HCT116 (cell line): ENCODE measurements around the gene EHD1. TPM values are rescaled to one million over a fixed set of nuclear protein-coding genes. Genes with fewer than 3 reads are reported as not detected.

ENCODE experiments used
- ATAC-seq: fragments of 200-7000 bp; cut with Tn5 transposase; 2 replicates; pipeline ENCODE4 v1.9.1; 2020; ENCODE audit warnings: mild to moderate bottlenecking, moderate library complexity
- BruUV-seq: library from RNA; stranded (reverse); fragments of 400-500 nt; replicated peaks from 2 replicates; lab custom pipeline; 2021; lab: Mats Ljungman, UMichigan
- CTCF ChIA-PET: fragments of 300-600 bp; sonication (Branson Sonifier 250); formaldehyde crosslinking; loops from one replicate; lab custom pipeline; 2021; ENCODE audit warnings: antibody characterized with exemption; lab: Charles Lee
- POLR2A ChIA-PET: fragments of 300-600, 350-600 bp; sonication (Branson Sonifier 250); formaldehyde crosslinking; loops from one replicate; lab custom pipeline; 2021; ENCODE audit warnings: antibody characterized with exemption; lab: Charles Lee
- RAD21 ChIA-PET, 2 experiments: fragments of 300-600 bp; sonication (Branson Sonifier 250); formaldehyde crosslinking; loops; one replicate each; lab custom pipeline; 2023; ENCODE audit warnings: low total read pairs in 2 of 2; ENCODE audit not compliant: uncharacterized antibody in 2 of 2, unreplicated experiment in 2 of 2, low non-redundant PET in 1 of 2; lab: Charles Lee
- DNase-seq: peaks from one replicate; pipeline ENCODE4 v3.0.0-alpha.2; 2010; ENCODE audit warnings: low read depth, low spot score
- H2AFZ ChIP-seq: fragments of 200-600 bp; shearing (Covaris generic), sonication (generic); 2 replicates; pipeline ENCODE4 v1.6.1; 2017; ENCODE audit warnings: low read depth, mixed run types, mixed read lengths, antibody characterized with exemption, low read length; ENCODE audit not compliant: poor library complexity, severe bottlenecking
- H3K27ac ChIP-seq: 2 replicates; pipeline ENCODE4 v1.5.1; 2012; ENCODE audit warnings: low read depth, low read length
- H3K27me3 ChIP-seq: fragments of 200-600 bp; sonication (generic); 2 replicates; pipeline ENCODE4 v1.6.1; 2016; ENCODE audit warnings: mixed run types, low read length, mixed read lengths; ENCODE audit not compliant: insufficient read depth
- H3K36me3 ChIP-seq, 2 experiments: fragments of 200-500 bp in 1 of 2; fragments of 200-600 bp in 1 of 2; sonication (Bioruptor generic) in 1 of 2; sonication (generic) in 1 of 2; 2 replicates each; pipeline versions ENCODE4 v1.5.1 to v1.6.1; 2014 to 2016; ENCODE audit warnings: low read length in 2 of 2, inconsistent platforms in 1 of 2, mixed read lengths in 1 of 2, mixed run types in 1 of 2; ENCODE audit not compliant: insufficient read depth in 2 of 2, control insufficient read depth in 1 of 2
- H3K4me1 ChIP-seq, 2 experiments: fragments of 200-600 bp in 1 of 2; sonication (generic) in 1 of 2; 2 replicates each; pipeline versions ENCODE4 v1.5.1 to v1.6.1; 2012 to 2017; ENCODE audit warnings: low read length in 2 of 2, inconsistent platforms in 1 of 2, mild to moderate bottlenecking in 1 of 2, mixed read lengths in 1 of 2, mixed run types in 1 of 2, moderate library complexity in 1 of 2; ENCODE audit not compliant: insufficient read depth in 2 of 2, control insufficient read depth in 1 of 2
- H3K4me2 ChIP-seq: fragments of 200-600 bp; sonication (generic); 2 replicates; pipeline ENCODE4 v1.6.1; 2017; ENCODE audit warnings: mixed run types, low read length, mixed read lengths
- H3K4me3 ChIP-seq, 2 experiments: fragments of 200-600 bp in 1 of 2; sonication (generic) in 1 of 2; replicated peaks in 1 of 2; 2 replicates each; pipeline ENCODE4 v1.5.1; 2011 to 2016; ENCODE audit warnings: low read length in 2 of 2, control low read depth in 1 of 2, low read depth in 1 of 2, mild to moderate bottlenecking in 1 of 2, mixed read lengths in 1 of 2, mixed run types in 1 of 2
- H3K79me2 ChIP-seq: fragments of 200-600 bp; sonication (generic); 2 replicates; pipeline ENCODE4 v1.6.1; 2017; ENCODE audit warnings: mild to moderate bottlenecking, mixed run types, low read length, moderate library complexity, mixed read lengths; ENCODE audit not compliant: insufficient read depth
- H3K9ac ChIP-seq: fragments of 200-600 bp; sonication (generic); 2 replicates; pipeline ENCODE4 v1.6.1; 2016; ENCODE audit warnings: low read length, mixed read lengths
- H3K9me2 ChIP-seq: fragments of 200-600 bp; sonication (generic), shearing (Covaris generic); 2 replicates; pipeline ENCODE4 v1.6.1; 2017; ENCODE audit warnings: mixed run types, mild to moderate bottlenecking, moderate library complexity; ENCODE audit not compliant: insufficient read depth
- H3K9me3 ChIP-seq, 2 experiments: fragments of 200-500 bp in 1 of 2; fragments of 200-600 bp in 1 of 2; sonication (Bioruptor generic) in 1 of 2; sonication (generic) in 1 of 2; 2 replicates each; pipeline ENCODE4 v1.6.1; 2014 to 2017; ENCODE audit warnings: low read length in 2 of 2, mixed read lengths in 2 of 2, inconsistent platforms in 1 of 2, low read depth in 1 of 2, mild to moderate bottlenecking in 1 of 2, mixed run types in 1 of 2, moderate library complexity in 1 of 2; ENCODE audit not compliant: control insufficient read depth in 1 of 2, insufficient read depth in 1 of 2
- H4K20me1 ChIP-seq: fragments of 200-600 bp; sonication (generic), shearing (Covaris generic); 2 replicates; pipeline ENCODE4 v1.6.1; 2017; ENCODE audit warnings: mixed run types, mild to moderate bottlenecking, moderate library complexity; ENCODE audit not compliant: insufficient read depth
- CBX3 ChIP-seq: IDR thresholded peaks from 2 replicates; pipeline ENCODE4 v1.6.1; 2012; ENCODE audit warnings: low read depth
- EGR1 ChIP-seq: IDR thresholded peaks from 2 replicates; pipeline ENCODE4 v1.6.1; 2012; ENCODE audit warnings: low read depth
- ELF1 ChIP-seq: IDR thresholded peaks from 2 replicates; pipeline ENCODE4 v1.6.1; 2012; ENCODE audit warnings: low read depth, borderline replicate concordance
- JUND ChIP-seq: IDR thresholded peaks from 2 replicates; pipeline ENCODE4 v1.6.1; 2012
- POLR2A ChIP-seq: IDR thresholded peaks from 2 replicates; pipeline ENCODE4 v1.7.0; 2011; ENCODE audit warnings: borderline replicate concordance; ENCODE audit not compliant: insufficient read depth, insufficient read length; ENCODE audit errors: extremely low read depth
- SIN3A ChIP-seq: IDR thresholded peaks from 2 replicates; pipeline ENCODE4 v1.6.1; 2012; ENCODE audit warnings: low read depth
- SRF ChIP-seq: IDR thresholded peaks from 2 replicates; pipeline ENCODE4 v1.6.1; 2012; ENCODE audit warnings: low read depth
- TCF7L2 ChIP-seq: IDR thresholded peaks from 2 replicates; pipeline ENCODE4 v1.7.0; 2011; ENCODE audit warnings: borderline replicate concordance, inconsistent platforms; ENCODE audit not compliant: insufficient read depth, insufficient read length; ENCODE audit errors: extremely low read depth
- ZFX ChIP-seq: fragments of 450-650 bp; IDR thresholded peaks from 2 replicates; pipeline ENCODE4 v1.6.1; 2017
- intact Hi-C: fragments of 100-400 bp; cut with micrococcal nuclease; formaldehyde crosslinking; loops from 2 replicates; pipeline ENCODE4 v1.10.0; 2022
- total RNA-seq: library from RNA; stranded (reverse); gene quantifications from one replicate; pipeline ENCODE4 v1.2.1, GENCODE V29; 2021; ENCODE audit not compliant: unreplicated experiment
- TF ChIP-seq, protein P1 (sequence below): IDR thresholded peaks from 2 replicates; pipeline ENCODE4 v1.6.1; 2011; ENCODE audit warnings: mild to moderate bottlenecking, low read length, moderate library complexity; ENCODE audit not compliant: insufficient replicate concordance; ENCODE audit errors: extremely low read depth
- TF ChIP-seq, protein P2 (sequence below): IDR thresholded peaks from 2 replicates; pipeline ENCODE4 v1.6.1; 2012

The EHD1 gene
- total RNA-seq, 1 experiment from 2014 or later: 48.1 TPM

DNA sequence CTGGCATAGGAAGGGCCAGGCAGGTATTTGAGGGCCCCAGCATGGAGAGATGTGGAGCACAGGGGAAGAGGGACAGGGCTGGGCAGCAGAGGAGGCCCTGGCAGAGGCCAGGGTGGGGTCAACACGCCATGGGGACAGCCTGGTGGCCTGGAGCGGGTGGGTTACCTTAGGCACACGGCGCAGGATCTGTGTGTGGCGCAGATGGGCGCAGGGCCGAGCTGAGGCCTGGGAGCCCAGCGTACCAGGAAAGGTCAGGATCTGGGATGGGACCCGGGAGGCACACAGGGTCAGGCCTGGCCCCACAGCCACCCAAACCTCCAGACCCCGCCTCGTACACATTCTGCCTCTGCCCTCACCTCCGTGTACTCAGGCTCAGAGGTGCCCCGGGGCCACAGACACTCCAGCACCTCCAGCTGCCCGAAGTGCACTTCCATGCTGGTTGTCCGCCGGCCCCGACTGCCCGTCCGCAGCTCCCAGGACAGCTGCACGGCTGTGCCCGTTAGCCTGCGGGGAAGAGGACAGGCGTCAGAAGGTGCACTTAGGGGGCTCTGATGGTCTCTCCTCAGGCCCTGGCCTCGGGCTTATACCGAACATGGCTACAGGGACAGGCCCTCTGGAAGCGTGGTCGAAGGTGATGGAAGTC, 32.2 kb upstream of the EHD1 start:
- Histone ChIP-seq H3K9me3 (no peaks in the 10 kb centered on the region), H3K9ac (no peak overlapping the region)
- POLR2A ChIA-PET: no interaction called here
- no peak for TF ChIP-seq EGR1
- TF ChIP-seq, all 23 proteins: peak for 0
- no peak overlapping the region for H2AFZ ChIP-seq
- no peak overlapping the region for H3K4me2 ChIP-seq
- intact Hi-C loops: loop anchor here (10.0 kb wide), 1 partner anchor 204 kb away; the partner anchor contains the start of genes TM7SF2 and ZNHIT2
- no peaks in the 10 kb centered on the region for H4K20me1 ChIP-seq
- H3K27ac ChIP-seq: no peak overlapping the region
- ChIA-PET RAD21 (no interaction called here), CTCF (no interaction called here)
- ATAC-seq (no peak), DNase-seq (no peak)
- H3K36me3 ChIP-seq: peaks cover 0 to 10% of the 10 kb centered on the region in 2 experiments; a peak in 2 of 4 replicates
- BruUV-seq: no TSS peak
- H3K79me2 ChIP-seq: 0 out of 2 replicates have a peak, but pooled peaks cover under 1% of the 10 kb centered on the region
- no peaks in the 10 kb centered on the region for H3K9me2 ChIP-seq
- H3K27me3 ChIP-seq: no peaks in the 10 kb centered on the region
- H3K4me1 ChIP-seq: peaks cover 2% of the 10 kb centered on the region in 2 experiments; a peak in 3 of 4 replicates
- H3K4me3 ChIP-seq: no peak overlapping the region

DNA sequence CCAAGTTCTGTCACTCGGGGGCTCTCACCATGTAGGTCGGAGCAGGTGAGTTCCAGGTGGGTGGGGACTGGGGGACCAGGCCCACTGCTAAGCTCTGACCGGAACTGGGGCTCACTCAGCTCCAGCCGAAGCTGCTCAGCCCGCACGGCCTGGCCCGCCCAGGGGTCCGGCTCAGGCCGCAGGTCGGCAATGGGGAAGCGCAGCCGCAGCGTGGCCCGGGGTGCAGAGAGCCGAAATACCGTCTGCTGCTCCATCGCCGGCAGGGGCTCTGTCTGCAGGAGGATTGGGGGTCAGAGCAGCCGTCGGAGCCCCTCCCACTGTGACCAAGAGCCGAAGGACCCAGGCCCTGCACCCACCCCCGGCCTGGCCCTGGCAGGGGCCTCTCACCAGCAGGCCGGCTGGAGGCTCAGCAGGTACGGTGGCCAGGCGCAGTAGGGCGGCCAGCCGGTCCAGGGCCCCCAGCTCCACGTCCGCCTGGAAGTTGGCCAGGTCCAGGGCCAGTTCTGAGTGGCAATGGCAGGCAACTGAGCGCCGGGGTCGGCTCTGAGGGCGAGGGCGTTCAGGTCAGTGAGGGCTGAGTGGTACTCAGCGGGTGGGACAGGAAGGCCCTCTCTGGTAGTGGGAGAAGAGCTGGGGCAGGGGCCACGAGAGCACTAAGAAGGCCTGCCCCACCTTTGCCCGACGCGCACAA, 31.4 kb upstream of the EHD1 start:
- H3K36me3 ChIP-seq: peaks cover 0 to 10% of the 10 kb centered on the region in 2 experiments; a peak in 2 of 4 replicates
- ATAC-seq: no peak
- DNase-seq: no peak
- H3K9ac ChIP-seq: no peak overlapping the region
- ChIA-PET POLR2A (no interaction called here), RAD21 (no interaction called here), CTCF (no interaction called here)
- no peak overlapping the region for H2AFZ ChIP-seq
- intact Hi-C loops: loop anchor here (10.0 kb wide), 1 partner anchor 205 kb away; the partner anchor contains the start of genes TM7SF2 and ZNHIT2
- no peak overlapping the region for H3K27ac ChIP-seq
- H3K4me3 ChIP-seq: no peak overlapping the region
- H3K4me1 ChIP-seq: no peaks in the 10 kb centered on the region
- H4K20me1 ChIP-seq: no peaks in the 10 kb centered on the region
- no peaks in the 10 kb centered on the region for H3K79me2 ChIP-seq
- TF ChIP-seq ZFX (no peak), SRF (no peak), TCF7L2 (no peak), SIN3A (no peak), JUND (no peak), ELF1 (no peak), CBX3 (no peak), POLR2A (no peak)
- TF ChIP-seq, protein P1, sequence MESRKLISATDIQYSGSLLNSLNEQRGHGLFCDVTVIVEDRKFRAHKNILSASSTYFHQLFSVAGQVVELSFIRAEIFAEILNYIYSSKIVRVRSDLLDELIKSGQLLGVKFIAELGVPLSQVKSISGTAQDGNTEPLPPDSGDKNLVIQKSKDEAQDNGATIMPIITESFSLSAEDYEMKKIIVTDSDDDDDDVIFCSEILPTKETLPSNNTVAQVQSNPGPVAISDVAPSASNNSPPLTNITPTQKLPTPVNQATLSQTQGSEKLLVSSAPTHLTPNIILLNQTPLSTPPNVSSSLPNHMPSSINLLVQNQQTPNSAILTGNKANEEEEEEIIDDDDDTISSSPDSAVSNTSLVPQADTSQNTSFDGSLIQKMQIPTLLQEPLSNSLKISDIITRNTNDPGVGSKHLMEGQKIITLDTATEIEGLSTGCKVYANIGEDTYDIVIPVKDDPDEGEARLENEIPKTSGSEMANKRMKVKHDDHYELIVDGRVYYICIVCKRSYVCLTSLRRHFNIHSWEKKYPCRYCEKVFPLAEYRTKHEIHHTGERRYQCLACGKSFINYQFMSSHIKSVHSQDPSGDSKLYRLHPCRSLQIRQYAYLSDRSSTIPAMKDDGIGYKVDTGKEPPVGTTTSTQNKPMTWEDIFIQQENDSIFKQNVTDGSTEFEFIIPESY: no peak
- TF ChIP-seq, protein P2, sequence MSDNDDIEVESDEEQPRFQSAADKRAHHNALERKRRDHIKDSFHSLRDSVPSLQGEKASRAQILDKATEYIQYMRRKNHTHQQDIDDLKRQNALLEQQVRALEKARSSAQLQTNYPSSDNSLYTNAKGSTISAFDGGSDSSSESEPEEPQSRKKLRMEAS: no peak
- H3K9me2 ChIP-seq: no peaks in the 10 kb centered on the region
- no peaks in the 10 kb centered on the region for H3K9me3 ChIP-seq
- BruUV-seq: no TSS peak
- no peaks in the 10 kb centered on the region for H3K27me3 ChIP-seq
- H3K4me2 ChIP-seq: no peak overlapping the region
